GM12878 (cell line): ENCODE measurements around the gene SPINT2. TPM values are rescaled to one million over a fixed set of nuclear protein-coding genes. Genes with fewer than 3 reads are reported as not detected.

Experiments used
- ATAC-seq: fragments of 200-7000 bp; cut with Tn5 transposase; 3 replicates; pipeline ENCODE4 v1.9.1; 2020; ENCODE audit warnings: mild to moderate bottlenecking, moderate library complexity
- BruUV-seq: library from RNA; stranded (reverse); fragments of 400-500 nt; replicated peaks from 2 replicates; lab custom pipeline; 2021; lab: Mats Ljungman, UMichigan
- CTCF ChIA-PET: fragments of 300-600 bp; sonication (Branson Sonifier 250); formaldehyde crosslinking; extraction: SDS; loops from one replicate; lab custom pipeline; 2021; ENCODE audit warnings: inconsistent platforms; lab: Yijun Ruan, JAX
- POLR2A ChIA-PET: fragments of 350-600 bp; formaldehyde crosslinking; extraction: SDS; loops from one replicate; lab custom pipeline; 2021; ENCODE audit warnings: inconsistent platforms; lab: Charles Lee
- RAD21 ChIA-PET: fragments of 300-600 bp; sonication (Branson Sonifier 250); formaldehyde crosslinking; loops from one replicate; lab custom pipeline; 2023; ENCODE audit warnings: antibody characterized with exemption; ENCODE audit not compliant: unreplicated experiment; lab: Charles Lee
- SMC1A ChIA-PET: fragments of 300-600 bp; sonication (Branson Sonifier 250); formaldehyde crosslinking; loops from one replicate; lab custom pipeline; 2023; ENCODE audit not compliant: unreplicated experiment, uncharacterized antibody; lab: Charles Lee
- DNase-seq: peaks from one replicate; pipeline ENCODE4 v3.0.0-alpha.2; 2011; ENCODE audit warnings: low read depth, low spot score
- FAIRE-seq: peaks from 3 replicates; lab custom pipeline; 2011; peaks lifted over from hg19 to GRCh38; lab: Jason Lieb, UNC
- H2AFZ ChIP-seq: 2 replicates; pipeline ENCODE4 v1.6.0; 2011; ENCODE audit warnings: low read depth, low read length, control low read depth; ENCODE audit not compliant: control insufficient read depth
- H3K27ac ChIP-seq: 2 replicates; pipeline ENCODE4 v1.5.1; 2011; ENCODE audit warnings: control low read depth; ENCODE audit not compliant: control insufficient read depth, insufficient read depth
- H3K27me3 ChIP-seq, 2 experiments: replicated peaks in 1 of 2; 2 replicates each; pipeline versions ENCODE4 v1.6.0 to v1.6.1; 2011; ENCODE audit warnings: low read length in 1 of 2; ENCODE audit not compliant: control insufficient read depth in 2 of 2, insufficient read depth in 2 of 2
- H3K36me3 ChIP-seq, 2 experiments: 2 replicates each; pipeline ENCODE4 v1.5.1; 2011; ENCODE audit warnings: low read length in 1 of 2; ENCODE audit not compliant: control insufficient read depth in 2 of 2, insufficient read depth in 2 of 2
- H3K4me1 ChIP-seq: 2 replicates; pipeline ENCODE4 v1.6.1; 2011; ENCODE audit warnings: mild to moderate bottlenecking, low read length, moderate library complexity, mixed read lengths; ENCODE audit not compliant: control insufficient read depth, insufficient read depth
- H3K4me2 ChIP-seq: 2 replicates; pipeline ENCODE4 v1.6.0; 2011; ENCODE audit warnings: control low read depth; ENCODE audit not compliant: control insufficient read depth, insufficient read depth
- H3K4me3 ChIP-seq: fragments of 200-600 bp; sonication (generic); 2 replicates; pipeline ENCODE4 v1.5.1; 2016
- H3K79me2 ChIP-seq: 2 replicates; pipeline ENCODE4 v1.6.0; 2011; ENCODE audit warnings: low read length; ENCODE audit not compliant: control insufficient read depth, insufficient read depth
- H3K9ac ChIP-seq: 2 replicates; pipeline ENCODE4 v1.8.0; 2011; ENCODE audit warnings: low read length, control low read depth, mixed read lengths; ENCODE audit not compliant: control insufficient read depth, insufficient read depth
- H3K9me3 ChIP-seq: replicated peaks from 3 replicates; pipeline ENCODE4 v1.5.1; 2011; ENCODE audit warnings: mild to moderate bottlenecking, low read length; ENCODE audit not compliant: control insufficient read depth, insufficient read depth
- H4K20me1 ChIP-seq: 2 replicates; pipeline ENCODE4 v1.6.0; 2011; ENCODE audit not compliant: control insufficient read depth, insufficient read depth
- CHD1 ChIP-seq: IDR thresholded peaks from 2 replicates; pipeline ENCODE4 v1.6.1; 2012; ENCODE audit warnings: low read depth, low read length, improper control_type of control experiment
- JUND ChIP-seq: IDR thresholded peaks from 2 replicates; pipeline ENCODE4 v1.6.1; 2012; ENCODE audit warnings: low read depth, mild to moderate bottlenecking, low read length, improper control_type of control experiment, moderate library complexity
- MTA2 ChIP-seq: fragments of 450-650 bp; IDR thresholded peaks from 2 replicates; pipeline ENCODE4 v1.6.1; 2016; ENCODE audit warnings: low read depth, mild to moderate bottlenecking, moderate library complexity
- MXI1 ChIP-seq: fragments of 150-350 bp; IDR thresholded peaks from 2 replicates; pipeline ENCODE4 v1.6.1; 2011; ENCODE audit warnings: low read depth, mild to moderate bottlenecking, inconsistent platforms, low read length, improper control_type of control experiment
- WGBS: methylation state at CpG from one replicate; pipeline ENCODE4 v1.1.6; 2016; ENCODE audit warnings: low lambda C conversion rate; ENCODE audit not compliant: insufficient replicate concordance, insufficient coverage; ENCODE audit errors: missing lambda C conversion rate; 5-methylcytosine and 5-hydroxymethylcytosine counted together
- in situ Hi-C: fragments of 300-500 bp; cut with MboI; formaldehyde crosslinking; loops from 9 replicates; pipeline ENCODE4 v1.14.3; 2018; ENCODE audit warnings: mixed read lengths
- intact Hi-C: fragments of 100-400 bp; cut with micrococcal nuclease; formaldehyde crosslinking; loops from one replicate; pipeline ENCODE4 v1.14.2; 2022; ENCODE audit not compliant: unreplicated experiment
- polyA plus RNA-seq, 11 experiments: library from polyadenylated mRNA; depleted of rRNA in 4 of 11; unstranded in 6 of 11; stranded (reverse) in 5 of 11; fragments of >200 nt; fragmentation: Nextera tagmentation in 4 of 11; fragmentation: Illumina TruSeq in 1 of 11; extraction: Ambion mirVana in 4 of 11; extraction: Trizol in 1 of 11; gene quantifications; 1 replicate in 1 of 11; 2 replicates in 10 of 11; pipeline versions ENCODE4 v1.2.1 to v1.2.3, GENCODE V29; 2011 to 2016; ENCODE audit warnings: inconsistent platforms in 2 of 11, missing spikeins in 2 of 11, low read depth in 1 of 11
- small RNA-seq: library from RNA; depleted of rRNA; stranded (forward); fragments of <200 nt; gene quantifications from one replicate; pipeline ENCODE3, GENCODE V24; 2014
- total RNA-seq, 4 experiments: library from RNA; depleted of rRNA in 3 of 4; stranded (reverse); fragments of >200 nt in 3 of 4; fragmentation: Illumina TruSeq in 1 of 4; extraction: Trizol in 1 of 4; gene quantifications; 2 replicates each; pipeline versions ENCODE4 v1.2.1 to v1.2.3, GENCODE V29; 2013 to 2021
- TF ChIP-seq, protein P1 (sequence below): IDR thresholded peaks from 2 replicates; pipeline ENCODE4 v1.6.1; 2011; ENCODE audit warnings: low read depth, low read length, improper control_type of control experiment, borderline replicate concordance
- TF ChIP-seq, protein P2 (sequence below): IDR thresholded peaks from 2 replicates; pipeline ENCODE4 v1.6.1; 2012; ENCODE audit warnings: low read length, inconsistent platforms
- TF ChIP-seq, protein P3 (sequence below): IDR thresholded peaks from 2 replicates; pipeline ENCODE4 v1.6.1; 2012; ENCODE audit warnings: improper control_type of control experiment, low read depth, low read length; ENCODE audit not compliant: insufficient replicate concordance

The SPINT2 gene
- total and polyA plus RNA-seq, 10 of the 15 experiments (the other 5 are each of a cell fraction or from before 2014, with no cell fraction given): 0.15 to 26.5 (median 17.5) TPM

- no peak for FAIRE-seq
- ChIA-PET RAD21 (no interaction called here), CTCF (no interaction called here), SMC1A (no interaction called here), POLR2A (no interaction called here)
- H3K36me3 ChIP-seq: no peaks in the 10 kb centered on the region
- H3K9me3 ChIP-seq: no peaks in the 10 kb centered on the region
- peaks cover 3% of the 10 kb centered on the region; the same call in 1 of the 2 replicates for H3K4me1 ChIP-seq
- H3K79me2 ChIP-seq: no peaks in the 10 kb centered on the region
- H3K4me2 ChIP-seq: no peak overlapping the region
- no peaks in the 10 kb centered on the region for H4K20me1 ChIP-seq
- DNase-seq: no peak
- intact Hi-C loops: no loop called here
- BruUV-seq: no TSS peak
- no peak overlapping the region for H3K4me3 ChIP-seq
- H3K27ac ChIP-seq: no peak overlapping the region
- no peak overlapping the region for H2AFZ ChIP-seq
- ATAC-seq: no peak
- WGBS: 71% methylated on average over 2 of the region's 2 CpGs
- H3K27me3 ChIP-seq: no peaks in the 10 kb centered on the region
- H3K9ac ChIP-seq: no peak overlapping the region
- no peak for TF ChIP-seq CHD1
- TF ChIP-seq JUND: no peak
- TF ChIP-seq MXI1: no peak
- TF ChIP-seq, protein P1, sequence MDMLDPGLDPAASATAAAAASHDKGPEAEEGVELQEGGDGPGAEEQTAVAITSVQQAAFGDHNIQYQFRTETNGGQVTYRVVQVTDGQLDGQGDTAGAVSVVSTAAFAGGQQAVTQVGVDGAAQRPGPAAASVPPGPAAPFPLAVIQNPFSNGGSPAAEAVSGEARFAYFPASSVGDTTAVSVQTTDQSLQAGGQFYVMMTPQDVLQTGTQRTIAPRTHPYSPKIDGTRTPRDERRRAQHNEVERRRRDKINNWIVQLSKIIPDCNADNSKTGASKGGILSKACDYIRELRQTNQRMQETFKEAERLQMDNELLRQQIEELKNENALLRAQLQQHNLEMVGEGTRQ: no peak
- TF ChIP-seq MTA2: no peak
- TF ChIP-seq, protein P2, sequence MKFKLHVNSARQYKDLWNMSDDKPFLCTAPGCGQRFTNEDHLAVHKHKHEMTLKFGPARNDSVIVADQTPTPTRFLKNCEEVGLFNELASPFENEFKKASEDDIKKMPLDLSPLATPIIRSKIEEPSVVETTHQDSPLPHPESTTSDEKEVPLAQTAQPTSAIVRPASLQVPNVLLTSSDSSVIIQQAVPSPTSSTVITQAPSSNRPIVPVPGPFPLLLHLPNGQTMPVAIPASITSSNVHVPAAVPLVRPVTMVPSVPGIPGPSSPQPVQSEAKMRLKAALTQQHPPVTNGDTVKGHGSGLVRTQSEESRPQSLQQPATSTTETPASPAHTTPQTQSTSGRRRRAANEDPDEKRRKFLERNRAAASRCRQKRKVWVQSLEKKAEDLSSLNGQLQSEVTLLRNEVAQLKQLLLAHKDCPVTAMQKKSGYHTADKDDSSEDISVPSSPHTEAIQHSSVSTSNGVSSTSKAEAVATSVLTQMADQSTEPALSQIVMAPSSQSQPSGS: no peak
- TF ChIP-seq, protein P3, sequence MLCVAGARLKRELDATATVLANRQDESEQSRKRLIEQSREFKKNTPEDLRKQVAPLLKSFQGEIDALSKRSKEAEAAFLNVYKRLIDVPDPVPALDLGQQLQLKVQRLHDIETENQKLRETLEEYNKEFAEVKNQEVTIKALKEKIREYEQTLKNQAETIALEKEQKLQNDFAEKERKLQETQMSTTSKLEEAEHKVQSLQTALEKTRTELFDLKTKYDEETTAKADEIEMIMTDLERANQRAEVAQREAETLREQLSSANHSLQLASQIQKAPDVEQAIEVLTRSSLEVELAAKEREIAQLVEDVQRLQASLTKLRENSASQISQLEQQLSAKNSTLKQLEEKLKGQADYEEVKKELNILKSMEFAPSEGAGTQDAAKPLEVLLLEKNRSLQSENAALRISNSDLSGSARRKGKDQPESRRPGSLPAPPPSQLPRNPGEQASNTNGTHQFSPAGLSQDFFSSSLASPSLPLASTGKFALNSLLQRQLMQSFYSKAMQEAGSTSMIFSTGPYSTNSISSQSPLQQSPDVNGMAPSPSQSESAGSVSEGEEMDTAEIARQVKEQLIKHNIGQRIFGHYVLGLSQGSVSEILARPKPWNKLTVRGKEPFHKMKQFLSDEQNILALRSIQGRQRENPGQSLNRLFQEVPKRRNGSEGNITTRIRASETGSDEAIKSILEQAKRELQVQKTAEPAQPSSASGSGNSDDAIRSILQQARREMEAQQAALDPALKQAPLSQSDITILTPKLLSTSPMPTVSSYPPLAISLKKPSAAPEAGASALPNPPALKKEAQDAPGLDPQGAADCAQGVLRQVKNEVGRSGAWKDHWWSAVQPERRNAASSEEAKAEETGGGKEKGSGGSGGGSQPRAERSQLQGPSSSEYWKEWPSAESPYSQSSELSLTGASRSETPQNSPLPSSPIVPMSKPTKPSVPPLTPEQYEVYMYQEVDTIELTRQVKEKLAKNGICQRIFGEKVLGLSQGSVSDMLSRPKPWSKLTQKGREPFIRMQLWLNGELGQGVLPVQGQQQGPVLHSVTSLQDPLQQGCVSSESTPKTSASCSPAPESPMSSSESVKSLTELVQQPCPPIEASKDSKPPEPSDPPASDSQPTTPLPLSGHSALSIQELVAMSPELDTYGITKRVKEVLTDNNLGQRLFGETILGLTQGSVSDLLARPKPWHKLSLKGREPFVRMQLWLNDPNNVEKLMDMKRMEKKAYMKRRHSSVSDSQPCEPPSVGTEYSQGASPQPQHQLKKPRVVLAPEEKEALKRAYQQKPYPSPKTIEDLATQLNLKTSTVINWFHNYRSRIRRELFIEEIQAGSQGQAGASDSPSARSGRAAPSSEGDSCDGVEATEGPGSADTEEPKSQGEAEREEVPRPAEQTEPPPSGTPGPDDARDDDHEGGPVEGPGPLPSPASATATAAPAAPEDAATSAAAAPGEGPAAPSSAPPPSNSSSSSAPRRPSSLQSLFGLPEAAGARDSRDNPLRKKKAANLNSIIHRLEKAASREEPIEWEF: no peak
- TF ChIP-seq, all 136 proteins: peak for 0
- in situ Hi-C loops: no loop called here
Measured at GRCh38 chr19:38340927-38341326, 76.6 kb downstream of the SPINT2 start.

Small RNAs within 50 kb of the gene (small RNA-seq; reads per million reads assigned to genes)
- gene RF00019: not detected

Other genes starting within 250 kb of the SPINT2 start
Only the 7 nearest of the 12 such genes appear.
- 1.7 and 2.4 TPM in 2 replicates for gene DPF1, start 40.4 kb upstream of the SPINT2 start, total RNA-seq (2014; rRNA removed)
- 1.6 and 2.3 TPM in 2 replicates for gene DPF1, start 40.4 kb upstream of the SPINT2 start, total RNA-seq (2014; rRNA removed; fragmentation: Illumina TruSeq; extraction: Trizol)
- 3.8 and 4.0 TPM in 2 replicates for gene DPF1, start 40.4 kb upstream of the SPINT2 start, total RNA-seq (2021)
- gene DPF1, start 40.4 kb upstream of the SPINT2 start, polyA plus RNA-seq (2011; rRNA removed): 0.30 and 0.65 TPM in 2 replicates
- 1.1 and 2.2 TPM in 2 replicates for gene DPF1, start 40.4 kb upstream of the SPINT2 start, polyA plus RNA-seq (2014; fragmentation: Illumina TruSeq; extraction: Trizol)
- under 1 TPM; 0.11 to 0.18 TPM for gene DPF1, start 40.4 kb upstream of the SPINT2 start, polyA plus RNA-seq (2014; fragmentation: Nextera tagmentation; extraction: Ambion mirVana)
- 4.3 and 4.9 TPM in 2 replicates for gene DPF1, start 40.4 kb upstream of the SPINT2 start, polyA plus RNA-seq (2014; rRNA removed)
- 1 to 10 TPM; 4.0 to 4.2 TPM for gene DPF1, start 40.4 kb upstream of the SPINT2 start, polyA plus RNA-seq (2016; fragmentation: Nextera tagmentation; extraction: Ambion mirVana)
- not detected in 2 replicates for gene PPP1R14A, start 8.2 kb upstream of the SPINT2 start, total RNA-seq (2014; rRNA removed)
- not detected in 2 replicates for gene PPP1R14A, start 8.2 kb upstream of the SPINT2 start, total RNA-seq (2014; rRNA removed; fragmentation: Illumina TruSeq; extraction: Trizol)
- not detected in 2 replicates for gene PPP1R14A, start 8.2 kb upstream of the SPINT2 start, total RNA-seq (2021)
- gene PPP1R14A, start 8.2 kb upstream of the SPINT2 start, polyA plus RNA-seq (2011; rRNA removed): not detected in 2 replicates
- gene PPP1R14A, start 8.2 kb upstream of the SPINT2 start, polyA plus RNA-seq (2014; fragmentation: Illumina TruSeq; extraction: Trizol): not detected in 2 replicates
- not detected for gene PPP1R14A, start 8.2 kb upstream of the SPINT2 start, polyA plus RNA-seq (2014; fragmentation: Nextera tagmentation; extraction: Ambion mirVana)
- gene PPP1R14A, start 8.2 kb upstream of the SPINT2 start, polyA plus RNA-seq (2014; rRNA removed): not detected in 2 replicates
- not detected for gene PPP1R14A, start 8.2 kb upstream of the SPINT2 start, polyA plus RNA-seq (2016; fragmentation: Nextera tagmentation; extraction: Ambion mirVana)
- 0.45 TPM in 1 of 2 replicates, not detected in the other for gene C19orf33, start 39.7 kb downstream of the SPINT2 start, total RNA-seq (2014; rRNA removed)
- gene C19orf33, start 39.7 kb downstream of the SPINT2 start, total RNA-seq (2014; rRNA removed; fragmentation: Illumina TruSeq; extraction: Trizol): not detected in 2 replicates
- gene C19orf33, start 39.7 kb downstream of the SPINT2 start, total RNA-seq (2021): not detected in 2 replicates
- not detected in 2 replicates for gene C19orf33, start 39.7 kb downstream of the SPINT2 start, polyA plus RNA-seq (2011; rRNA removed)
- gene C19orf33, start 39.7 kb downstream of the SPINT2 start, polyA plus RNA-seq (2014; fragmentation: Illumina TruSeq; extraction: Trizol): not detected in 2 replicates
- gene C19orf33, start 39.7 kb downstream of the SPINT2 start, polyA plus RNA-seq (2014; fragmentation: Nextera tagmentation; extraction: Ambion mirVana): not detected
- 0.57 TPM in 1 of 2 replicates, not detected in the other for gene C19orf33, start 39.7 kb downstream of the SPINT2 start, polyA plus RNA-seq (2014; rRNA removed)
- gene C19orf33, start 39.7 kb downstream of the SPINT2 start, polyA plus RNA-seq (2016; fragmentation: Nextera tagmentation; extraction: Ambion mirVana): under 1 TPM in 1 of 2 experiments, not detected in 1; 0.28 TPM
- gene YIF1B, start 51.4 kb downstream of the SPINT2 start, total RNA-seq (2014; rRNA removed): 66.5 and 68.0 TPM in 2 replicates
- 28.1 and 30.4 TPM in 2 replicates for gene YIF1B, start 51.4 kb downstream of the SPINT2 start, total RNA-seq (2014; rRNA removed; fragmentation: Illumina TruSeq; extraction: Trizol)
- 51.8 and 53.3 TPM in 2 replicates for gene YIF1B, start 51.4 kb downstream of the SPINT2 start, total RNA-seq (2021)
- 21.8 and 55.2 TPM in 2 replicates for gene YIF1B, start 51.4 kb downstream of the SPINT2 start, polyA plus RNA-seq (2011; rRNA removed)
- 9.1 and 36.2 TPM in 2 replicates for gene YIF1B, start 51.4 kb downstream of the SPINT2 start, polyA plus RNA-seq (2014; fragmentation: Illumina TruSeq; extraction: Trizol)
- 10 to 100 TPM in 1 of 2 experiments, 1 to 10 TPM in 1; 1.3 to 11.6 TPM for gene YIF1B, start 51.4 kb downstream of the SPINT2 start, polyA plus RNA-seq (2014; fragmentation: Nextera tagmentation; extraction: Ambion mirVana)
- gene YIF1B, start 51.4 kb downstream of the SPINT2 start, polyA plus RNA-seq (2014; rRNA removed): 101 and 111 TPM in 2 replicates
- gene YIF1B, start 51.4 kb downstream of the SPINT2 start, polyA plus RNA-seq (2016; fragmentation: Nextera tagmentation; extraction: Ambion mirVana): 100 to 1,000 TPM in 1 of 2 experiments, 10 to 100 TPM in 1; 95.4 to 106 TPM
- 1.1 and 1.2 TPM in 2 replicates for gene KCNK6, start 55.3 kb downstream of the SPINT2 start, total RNA-seq (2014; rRNA removed)
- 0.74 and 1.1 TPM in 2 replicates for gene KCNK6, start 55.3 kb downstream of the SPINT2 start, total RNA-seq (2014; rRNA removed; fragmentation: Illumina TruSeq; extraction: Trizol)
- gene KCNK6, start 55.3 kb downstream of the SPINT2 start, total RNA-seq (2021): 0.98 and 1.1 TPM in 2 replicates
- gene KCNK6, start 55.3 kb downstream of the SPINT2 start, polyA plus RNA-seq (2011; rRNA removed): 0.04 TPM in 2 replicates
- gene KCNK6, start 55.3 kb downstream of the SPINT2 start, polyA plus RNA-seq (2014; fragmentation: Illumina TruSeq; extraction: Trizol): 0.98 and 1.4 TPM in 2 replicates
- under 1 TPM; 0.47 to 0.57 TPM for gene KCNK6, start 55.3 kb downstream of the SPINT2 start, polyA plus RNA-seq (2014; fragmentation: Nextera tagmentation; extraction: Ambion mirVana)
- gene KCNK6, start 55.3 kb downstream of the SPINT2 start, polyA plus RNA-seq (2014; rRNA removed): 1.4 TPM in 2 replicates
- 1 to 10 TPM in 1 of 2 experiments, under 1 TPM in 1; 0.91 to 1.3 TPM for gene KCNK6, start 55.3 kb downstream of the SPINT2 start, polyA plus RNA-seq (2016; fragmentation: Nextera tagmentation; extraction: Ambion mirVana)
- gene CATSPERG, start 71.3 kb downstream of the SPINT2 start, total RNA-seq (2014; rRNA removed): 0.56 and 0.65 TPM in 2 replicates
- gene CATSPERG, start 71.3 kb downstream of the SPINT2 start, total RNA-seq (2014; rRNA removed; fragmentation: Illumina TruSeq; extraction: Trizol): 0.76 and 1.2 TPM in 2 replicates
- gene CATSPERG, start 71.3 kb downstream of the SPINT2 start, total RNA-seq (2021): 1.2 and 1.7 TPM in 2 replicates
- 0.61 and 1.1 TPM in 2 replicates for gene CATSPERG, start 71.3 kb downstream of the SPINT2 start, polyA plus RNA-seq (2011; rRNA removed)
- 0.15 and 0.98 TPM in 2 replicates for gene CATSPERG, start 71.3 kb downstream of the SPINT2 start, polyA plus RNA-seq (2014; fragmentation: Illumina TruSeq; extraction: Trizol)
- under 1 TPM; 0.11 to 0.15 TPM for gene CATSPERG, start 71.3 kb downstream of the SPINT2 start, polyA plus RNA-seq (2014; fragmentation: Nextera tagmentation; extraction: Ambion mirVana)
- gene CATSPERG, start 71.3 kb downstream of the SPINT2 start, polyA plus RNA-seq (2014; rRNA removed): 0.70 and 0.75 TPM in 2 replicates
- gene CATSPERG, start 71.3 kb downstream of the SPINT2 start, polyA plus RNA-seq (2016; fragmentation: Nextera tagmentation; extraction: Ambion mirVana): 1 to 10 TPM in 1 of 2 experiments, under 1 TPM in 1; 0.15 to 1.3 TPM
- gene PSMD8, start 110.0 kb downstream of the SPINT2 start, total RNA-seq (2014; rRNA removed): 294 and 336 TPM in 2 replicates
- gene PSMD8, start 110.0 kb downstream of the SPINT2 start, total RNA-seq (2014; rRNA removed; fragmentation: Illumina TruSeq; extraction: Trizol): 164 and 180 TPM in 2 replicates
- 180 and 189 TPM in 2 replicates for gene PSMD8, start 110.0 kb downstream of the SPINT2 start, total RNA-seq (2021)
- gene PSMD8, start 110.0 kb downstream of the SPINT2 start, polyA plus RNA-seq (2011; rRNA removed): 235 and 409 TPM in 2 replicates
- 184 and 210 TPM in 2 replicates for gene PSMD8, start 110.0 kb downstream of the SPINT2 start, polyA plus RNA-seq (2014; fragmentation: Illumina TruSeq; extraction: Trizol)
- 10 to 100 TPM; 81.2 to 99.0 TPM for gene PSMD8, start 110.0 kb downstream of the SPINT2 start, polyA plus RNA-seq (2014; fragmentation: Nextera tagmentation; extraction: Ambion mirVana)
- 329 and 346 TPM in 2 replicates for gene PSMD8, start 110.0 kb downstream of the SPINT2 start, polyA plus RNA-seq (2014; rRNA removed)
- 100 to 1,000 TPM; 327 to 341 TPM for gene PSMD8, start 110.0 kb downstream of the SPINT2 start, polyA plus RNA-seq (2016; fragmentation: Nextera tagmentation; extraction: Ambion mirVana)